Stimulated activated CD8-positive, alpha-beta memory T cell treated with anti-CD3 and anti-CD28 coated beads, Interleukin-2, amount 100 ng/mL, for 1 hour (primary cell): ENCODE results near the gene NACAD.

Experiments used
- DNase-seq, 2 donors: peaks; one replicate each; pipeline ENCODE4 v3.0.0-alpha.2; 2020; ENCODE audit warnings: low read depth in 2 of 2

The NACAD gene, protein sequence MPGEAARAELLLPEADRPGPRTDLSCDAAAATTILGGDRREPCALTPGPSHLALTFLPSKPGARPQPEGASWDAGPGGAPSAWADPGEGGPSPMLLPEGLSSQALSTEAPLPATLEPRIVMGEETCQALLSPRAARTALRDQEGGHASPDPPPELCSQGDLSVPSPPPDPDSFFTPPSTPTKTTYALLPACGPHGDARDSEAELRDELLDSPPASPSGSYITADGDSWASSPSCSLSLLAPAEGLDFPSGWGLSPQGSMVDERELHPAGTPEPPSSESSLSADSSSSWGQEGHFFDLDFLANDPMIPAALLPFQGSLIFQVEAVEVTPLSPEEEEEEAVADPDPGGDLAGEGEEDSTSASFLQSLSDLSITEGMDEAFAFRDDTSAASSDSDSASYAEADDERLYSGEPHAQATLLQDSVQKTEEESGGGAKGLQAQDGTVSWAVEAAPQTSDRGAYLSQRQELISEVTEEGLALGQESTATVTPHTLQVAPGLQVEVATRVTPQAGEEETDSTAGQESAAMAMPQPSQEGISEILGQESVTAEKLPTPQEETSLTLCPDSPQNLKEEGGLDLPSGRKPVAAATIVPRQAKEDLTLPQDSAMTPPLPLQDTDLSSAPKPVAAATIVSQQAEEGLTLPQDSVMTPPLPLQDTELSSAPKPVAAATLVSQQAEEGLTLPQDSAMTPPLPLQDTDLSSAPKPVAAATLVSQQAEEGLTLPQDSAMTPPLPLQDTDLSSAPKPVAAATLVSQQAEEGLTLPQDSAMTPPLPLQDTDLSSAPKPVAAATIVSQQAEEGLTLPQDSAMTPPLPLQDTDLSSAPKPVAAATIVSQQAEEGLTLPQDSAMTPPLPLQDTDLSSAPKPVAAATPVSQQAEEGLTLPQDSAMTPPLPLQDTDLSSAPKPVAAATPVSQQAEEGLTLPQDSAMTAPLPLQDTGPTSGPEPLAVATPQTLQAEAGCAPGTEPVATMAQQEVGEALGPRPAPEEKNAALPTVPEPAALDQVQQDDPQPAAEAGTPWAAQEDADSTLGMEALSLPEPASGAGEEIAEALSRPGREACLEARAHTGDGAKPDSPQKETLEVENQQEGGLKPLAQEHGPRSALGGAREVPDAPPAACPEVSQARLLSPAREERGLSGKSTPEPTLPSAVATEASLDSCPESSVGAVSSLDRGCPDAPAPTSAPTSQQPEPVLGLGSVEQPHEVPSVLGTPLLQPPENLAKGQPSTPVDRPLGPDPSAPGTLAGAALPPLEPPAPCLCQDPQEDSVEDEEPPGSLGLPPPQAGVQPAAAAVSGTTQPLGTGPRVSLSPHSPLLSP (N-terminal part only)

DNA sequence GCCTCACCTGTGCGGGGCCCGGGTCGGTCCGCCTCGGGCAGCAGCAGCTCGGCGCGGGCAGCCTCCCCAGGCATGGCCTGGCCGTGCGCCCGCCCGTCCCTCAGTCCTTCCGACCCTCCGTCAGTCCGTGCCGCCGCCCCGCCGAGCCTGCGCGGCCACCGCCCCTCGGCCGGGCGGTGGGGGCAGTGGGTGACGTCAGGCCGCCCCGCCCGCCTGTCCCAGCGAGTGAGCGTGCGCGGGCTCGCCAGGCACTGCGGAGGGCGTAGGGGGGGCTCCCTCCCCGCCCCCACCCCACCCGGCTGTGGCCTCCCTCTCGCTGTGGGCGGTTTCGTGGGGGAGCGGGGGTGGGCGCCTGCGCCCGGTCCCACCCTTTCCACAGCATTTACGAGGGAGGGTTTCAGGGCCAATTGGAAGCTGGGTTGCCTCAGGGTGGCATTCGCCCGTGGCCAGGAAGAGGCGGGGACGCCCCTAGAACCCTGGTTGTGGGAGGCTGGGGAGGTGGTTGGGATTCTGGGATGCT, at the start of gene NACAD:
Gene NACAD, minus strand, starts transcription at position 149 of the 520 bp plus-strand sequence. Its CDS starts 75 bp downstream, at position 74.
- DNase-seq = peak in 1 of 2 donors; percentile 14

DNA sequence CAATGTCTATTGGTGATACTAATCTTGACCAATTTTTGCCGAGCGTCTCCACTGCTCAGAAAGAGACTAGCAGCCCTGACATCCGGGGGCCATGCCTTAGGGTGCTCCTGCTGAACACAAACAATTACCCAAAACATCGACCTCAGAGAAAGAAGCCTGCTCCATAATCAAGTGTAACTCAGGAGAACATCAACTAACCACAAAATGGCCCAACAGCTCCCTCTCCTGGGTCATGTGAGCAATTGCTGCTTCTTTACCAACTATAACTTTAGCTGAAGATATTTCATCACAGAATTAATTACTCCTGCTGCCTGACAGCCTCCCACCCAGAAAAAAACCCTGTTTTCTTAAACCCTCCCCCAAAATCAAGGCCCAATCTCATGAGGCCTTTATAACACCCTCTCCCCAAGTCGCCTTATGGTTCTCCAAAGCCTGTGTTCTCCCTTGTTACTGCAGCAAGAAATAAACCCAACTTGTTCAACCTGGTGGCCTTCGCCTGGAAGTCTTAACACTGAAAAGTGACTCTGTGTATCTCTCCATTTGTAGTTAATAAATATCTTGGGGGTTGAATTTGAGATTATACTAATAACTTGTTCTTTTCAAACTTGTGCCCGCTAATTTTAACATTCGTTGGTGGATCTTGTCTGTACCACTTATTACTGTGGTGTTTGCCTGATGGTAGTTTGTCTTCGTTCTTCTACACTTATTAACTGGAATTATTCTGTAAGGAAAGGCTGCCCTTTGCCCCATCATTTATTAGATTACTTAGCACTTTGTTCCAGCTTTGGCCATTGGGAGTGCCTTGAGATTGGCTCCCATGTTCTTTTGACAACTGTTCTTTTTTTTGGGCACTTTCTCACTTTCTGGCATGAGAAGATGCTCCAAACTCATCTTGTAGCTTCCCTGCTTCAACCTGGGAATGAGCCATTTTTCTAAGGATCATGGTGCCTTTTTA, 47.6 kb upstream of the NACAD start:
- peak; percentile 34 to 40 for DNase-seq

DNA sequence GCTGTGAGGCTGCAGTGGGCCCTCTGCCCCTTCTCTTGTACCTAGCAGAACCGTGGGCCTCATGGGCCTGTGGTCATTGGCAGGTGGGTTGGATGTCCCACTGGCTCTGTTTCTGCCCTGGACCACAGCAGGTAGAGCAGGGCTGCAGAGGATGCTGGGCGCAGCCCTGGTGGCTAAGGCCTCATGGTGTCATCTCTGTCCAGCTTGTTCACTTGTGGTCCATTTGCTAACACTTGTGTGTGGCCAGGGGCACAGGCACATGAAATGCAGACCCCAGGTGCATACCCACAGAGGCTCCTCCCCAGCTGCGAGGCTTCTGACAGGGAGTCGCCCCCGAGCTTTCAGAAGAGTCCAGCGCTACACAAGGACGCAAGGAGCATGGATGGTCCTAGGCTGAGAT, 45.1 kb upstream of the NACAD start:
- DNase-seq = no peak

DNA sequence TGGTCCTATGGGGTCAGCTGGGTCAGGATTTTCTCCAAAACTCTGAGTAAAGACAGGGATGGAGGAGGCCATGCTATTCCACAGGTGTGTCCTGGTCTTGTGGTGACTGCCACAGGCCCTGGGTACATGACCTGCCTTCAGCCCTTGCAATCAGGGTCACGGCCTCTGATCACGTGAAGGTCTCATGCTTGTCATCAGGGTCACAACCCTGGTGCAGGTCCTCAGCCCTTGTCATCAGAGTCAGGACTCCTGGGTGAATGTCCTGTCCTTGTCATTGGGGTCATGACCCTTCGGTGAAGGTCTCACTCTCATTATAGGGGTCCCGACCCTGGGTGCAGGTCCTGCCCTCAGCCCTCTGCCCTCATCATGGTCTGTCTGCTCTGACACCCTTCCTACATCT, 44.6 kb upstream of the NACAD start:
- no peak for DNase-seq

DNA sequence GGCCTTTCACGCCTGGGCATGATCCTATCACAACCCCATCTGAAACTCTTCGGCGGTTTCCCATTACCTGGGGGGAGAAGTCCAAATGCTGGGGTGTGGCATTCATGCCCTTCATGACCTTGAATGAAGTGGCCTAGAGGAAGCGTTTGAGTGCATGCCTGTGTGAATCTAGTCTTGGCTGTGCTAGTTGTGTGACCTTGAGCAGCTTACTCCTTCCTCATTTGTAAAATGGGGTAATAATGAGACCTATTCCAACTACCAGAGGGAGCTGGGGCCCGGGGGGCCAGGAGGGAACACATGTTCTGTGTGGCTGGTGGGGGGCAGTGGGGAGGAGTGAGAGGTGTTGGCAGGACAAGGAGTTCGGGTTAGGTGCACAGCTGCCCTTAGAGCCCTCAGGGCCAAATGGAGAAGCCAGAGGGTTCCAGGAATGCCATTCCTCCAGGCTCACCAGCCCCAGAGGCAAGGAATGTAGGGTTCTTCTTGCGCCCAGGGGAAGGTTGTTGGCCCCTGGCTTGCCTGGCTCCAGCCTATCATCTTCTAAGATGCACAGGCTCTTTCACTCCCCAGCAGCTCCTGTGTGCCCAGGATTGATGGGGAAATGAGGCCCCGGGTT, 44.0 kb upstream of the NACAD start:
- no peak for DNase-seq

DNA sequence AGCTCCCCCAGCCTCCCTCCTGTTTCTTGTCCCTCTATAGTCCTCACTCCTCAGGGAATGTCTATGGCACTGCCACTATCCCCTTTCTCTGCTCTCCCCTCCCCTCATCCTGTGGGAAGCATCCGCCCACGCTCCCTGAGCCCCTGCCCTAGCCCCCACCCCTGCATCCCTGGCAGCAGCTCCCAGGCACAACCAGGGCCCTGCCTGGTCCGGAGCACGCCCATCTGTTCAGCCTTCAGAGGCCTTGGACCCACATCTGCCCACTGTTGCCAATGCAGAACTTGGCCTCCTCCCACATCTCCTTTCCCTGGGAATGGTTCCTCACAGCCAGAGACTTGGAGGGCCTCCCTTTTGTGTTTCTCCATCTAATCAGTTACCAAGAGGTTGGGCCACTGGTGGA, 43.1 kb upstream of the NACAD start:
- DNase-seq = no peak

DNA sequence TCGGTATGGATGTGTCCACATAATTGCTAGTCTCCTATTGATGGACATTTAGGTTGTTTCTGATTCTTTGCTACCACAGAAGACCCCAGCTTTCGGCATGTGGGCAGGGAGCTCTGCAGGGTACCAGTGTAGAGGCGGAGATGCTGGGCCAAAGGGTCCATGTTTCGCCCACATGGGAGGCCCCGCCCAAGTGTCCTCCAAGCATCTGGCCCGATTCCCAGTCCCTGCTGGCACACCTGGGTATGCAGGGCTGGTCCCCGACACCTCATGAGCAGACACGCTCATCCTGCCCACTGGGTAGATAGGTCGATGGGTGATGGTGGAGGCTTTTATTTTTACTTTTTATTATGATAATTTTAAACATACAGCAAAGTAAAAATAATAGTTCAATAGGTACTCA, 42.1 kb upstream of the NACAD start:
- no peak for DNase-seq

DNA sequence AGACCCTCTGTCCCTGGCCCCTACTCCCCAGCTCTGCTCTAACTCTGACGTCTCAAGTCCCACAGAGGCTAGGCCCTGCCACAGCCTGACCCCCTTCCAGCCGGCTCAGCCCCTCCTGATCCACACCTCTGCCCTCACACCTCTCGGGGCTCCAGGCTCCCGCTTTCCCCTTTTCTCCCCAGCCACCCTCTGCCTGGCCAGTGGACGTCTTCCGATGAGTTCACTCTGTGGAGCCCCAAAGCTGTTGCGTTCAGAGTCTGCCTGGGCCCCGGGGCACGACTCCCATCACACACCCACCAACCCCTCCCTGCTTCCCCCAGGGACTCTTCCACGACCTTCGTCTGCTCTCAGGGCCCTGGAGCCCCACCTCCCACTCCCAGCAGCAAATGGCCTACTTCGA, 41.1 kb upstream of the NACAD start:
- DNase-seq = no peak

DNA sequence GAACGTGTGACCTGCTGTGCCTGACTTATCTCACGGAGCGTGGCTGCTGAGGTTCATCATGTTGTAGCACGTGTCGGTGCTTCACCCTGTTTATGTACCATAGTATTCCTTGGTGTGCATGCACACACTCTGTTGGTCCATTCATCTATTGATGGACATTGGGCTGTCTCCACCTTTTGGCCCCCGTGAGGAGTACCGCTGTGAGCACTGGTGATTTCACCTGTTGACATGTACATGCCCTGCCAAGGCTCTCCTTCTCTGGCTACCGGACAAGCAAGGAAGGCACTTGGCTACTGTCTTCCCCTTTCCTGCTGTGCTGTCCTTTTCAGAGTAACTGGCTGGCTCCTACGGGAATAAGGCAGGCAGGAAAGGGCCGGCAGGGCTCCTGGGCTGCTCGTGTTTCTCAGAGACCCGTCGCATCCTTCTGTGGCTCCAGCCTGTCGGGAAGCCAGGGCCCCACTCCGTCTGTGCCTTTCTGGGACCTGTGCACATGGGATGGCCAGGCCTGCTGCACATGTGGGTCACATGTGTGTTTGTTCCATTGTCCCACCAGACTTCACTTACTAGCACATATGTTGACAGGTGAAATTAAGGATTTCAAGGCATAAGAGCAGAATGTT, 40.5 kb upstream of the NACAD start:
- no peak for DNase-seq

DNA sequence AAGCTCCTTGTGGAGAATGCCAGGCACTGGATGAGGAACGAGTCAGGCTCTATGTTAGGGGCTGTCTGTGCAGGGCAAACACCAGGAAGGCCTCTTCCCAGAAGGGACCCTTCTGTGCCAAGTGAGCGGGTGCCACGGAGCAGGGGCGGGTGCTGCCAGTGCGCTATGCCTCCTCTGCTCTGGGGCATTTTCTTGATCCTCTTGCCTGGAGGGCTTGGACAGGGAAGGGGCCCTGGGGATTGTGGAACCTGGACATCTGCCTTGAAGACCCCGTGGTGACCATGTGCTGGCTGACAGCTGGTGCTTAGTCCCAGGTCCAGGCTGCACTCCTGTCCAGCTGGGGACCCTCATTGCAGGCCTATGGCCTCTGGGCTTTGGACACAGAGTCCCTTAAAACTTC, 38.2 kb upstream of the NACAD start:
- no peak for DNase-seq

DNA sequence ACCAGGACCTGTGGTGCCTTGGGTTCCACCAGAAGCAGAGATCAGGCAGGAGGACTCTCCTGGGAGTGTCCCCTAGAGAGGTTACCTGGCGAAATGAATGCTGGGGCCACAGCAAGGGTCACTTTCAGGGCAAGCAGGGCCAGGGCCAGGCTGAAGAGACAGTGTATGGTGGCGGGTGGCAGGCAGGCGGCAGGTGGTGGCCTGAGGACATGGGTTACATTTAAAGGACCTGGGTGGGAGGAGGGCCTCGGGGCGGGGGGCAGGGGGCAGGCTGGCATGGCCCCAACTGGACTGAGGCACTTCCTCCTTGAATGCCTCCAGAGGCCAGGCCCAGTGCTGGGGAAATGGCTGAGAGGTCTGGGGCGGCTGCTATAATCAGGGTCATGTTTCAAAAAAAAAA, 37.4 kb upstream of the NACAD start:
- no peak for DNase-seq

DNA sequence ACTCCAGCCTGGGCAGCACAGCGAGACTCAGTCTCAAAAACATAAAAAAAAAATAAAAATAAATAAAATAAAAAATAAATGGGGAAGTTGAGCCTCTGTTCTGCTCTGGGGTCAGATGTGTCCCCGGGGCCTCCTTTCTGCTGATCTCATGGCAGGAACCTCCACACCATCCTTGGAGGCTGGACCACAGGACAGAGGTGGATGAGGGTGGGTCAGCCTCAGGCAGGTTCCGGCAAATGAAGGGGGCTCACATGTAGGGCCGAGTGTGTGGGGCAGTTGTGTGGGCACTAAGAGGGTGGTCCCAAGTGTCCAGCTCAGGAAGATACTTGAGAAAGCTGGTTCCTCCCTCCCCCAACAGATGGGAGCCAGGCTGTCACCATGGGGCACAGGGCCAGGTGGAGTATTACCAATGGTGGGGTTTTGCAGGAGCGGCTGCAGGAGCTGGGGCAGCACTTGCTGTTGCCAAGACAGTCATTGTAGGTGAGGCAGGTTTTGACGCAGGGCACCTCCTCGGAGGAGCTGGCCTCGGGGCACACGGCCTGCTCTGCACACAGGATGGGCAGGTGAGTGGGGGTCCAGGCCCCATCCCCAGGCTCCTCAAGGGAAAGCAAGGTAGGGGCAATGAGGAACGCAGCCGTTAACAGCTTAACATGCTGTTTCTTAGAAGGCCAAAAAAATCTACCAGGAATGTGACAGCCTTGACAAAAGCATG, 36.6 kb upstream of the NACAD start:
- no peak for DNase-seq

DNA sequence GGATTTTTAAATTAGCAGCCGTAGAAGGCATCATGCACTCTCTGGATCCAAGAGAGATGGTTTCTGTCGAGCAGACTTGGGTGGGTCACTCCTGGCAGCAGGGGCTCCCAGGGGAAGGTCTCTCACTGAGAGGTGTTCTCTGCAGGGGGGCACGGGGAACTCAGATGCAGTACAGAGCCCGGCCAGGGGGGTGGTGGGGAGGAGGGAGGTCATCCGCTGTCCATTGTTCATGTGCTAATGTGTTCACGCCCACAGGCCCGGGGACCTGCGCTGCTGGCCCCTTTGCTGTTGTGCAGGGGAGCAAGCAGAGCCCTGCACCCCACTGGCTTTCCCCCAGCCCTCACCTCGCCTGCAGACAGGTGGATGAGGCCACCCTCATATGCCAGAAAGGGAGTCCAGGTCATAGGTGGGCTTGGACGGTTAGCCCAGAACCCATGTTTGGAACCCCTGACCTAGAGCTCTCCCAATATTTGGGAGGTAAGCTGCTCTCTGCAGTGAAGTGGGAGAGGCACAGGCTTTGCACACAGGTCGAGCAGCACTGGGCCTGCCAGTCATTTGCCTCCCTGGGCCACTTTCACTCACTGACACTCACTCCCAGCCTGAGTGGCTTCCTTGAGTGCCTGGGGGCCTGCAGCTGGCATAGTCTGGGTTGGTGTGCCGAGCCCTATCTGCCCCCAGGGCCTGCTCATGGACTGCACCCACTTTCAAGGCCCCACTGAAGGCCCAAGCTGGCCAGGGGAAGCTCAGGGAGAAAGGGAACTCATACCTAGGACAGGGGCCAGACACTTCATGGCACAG, 35.3 kb upstream of the NACAD start:
- DNase-seq = no peak

DNA sequence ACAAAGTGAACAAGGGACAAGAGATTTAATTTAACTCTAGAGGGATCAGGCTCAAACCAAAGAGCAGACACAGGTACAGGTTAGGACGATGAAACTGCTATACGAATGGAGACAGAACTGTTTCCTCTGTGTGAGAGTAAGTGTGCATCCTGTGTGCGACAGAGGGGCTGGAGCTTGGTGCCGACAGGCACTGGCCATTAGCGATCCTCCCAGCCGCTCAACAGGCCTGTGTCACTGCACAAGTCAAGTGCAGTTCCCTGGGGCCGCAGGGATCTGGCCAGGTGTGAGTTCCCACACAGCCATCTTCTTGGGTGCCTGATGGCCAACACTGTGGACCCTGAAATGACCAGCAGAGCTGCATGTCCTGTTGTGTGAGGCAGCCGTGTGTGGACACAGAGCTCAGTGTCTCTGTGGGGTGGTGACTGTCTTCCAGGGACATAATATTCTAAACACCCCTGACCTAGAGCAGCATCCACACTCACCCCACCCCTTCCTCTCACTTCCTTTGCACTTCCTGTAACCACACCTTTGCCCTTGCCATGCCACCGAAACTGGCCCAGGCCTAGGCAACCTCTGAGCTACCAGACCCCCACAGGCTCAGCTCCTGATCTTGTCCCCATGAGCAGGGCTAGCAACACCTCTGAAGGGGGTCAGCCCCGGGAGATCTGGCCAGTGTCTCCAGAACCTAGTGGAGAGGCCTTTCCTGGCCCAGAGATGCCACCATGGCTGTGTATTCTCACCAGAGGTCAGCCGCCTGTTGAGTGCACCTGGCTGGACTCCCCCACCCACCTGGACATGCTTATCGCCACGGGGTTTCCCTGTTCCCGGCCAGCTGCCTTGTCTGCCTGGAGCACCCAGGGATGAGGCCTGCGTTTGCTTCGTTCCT, 34.4 kb upstream of the NACAD start:
- no peak for DNase-seq

DNA sequence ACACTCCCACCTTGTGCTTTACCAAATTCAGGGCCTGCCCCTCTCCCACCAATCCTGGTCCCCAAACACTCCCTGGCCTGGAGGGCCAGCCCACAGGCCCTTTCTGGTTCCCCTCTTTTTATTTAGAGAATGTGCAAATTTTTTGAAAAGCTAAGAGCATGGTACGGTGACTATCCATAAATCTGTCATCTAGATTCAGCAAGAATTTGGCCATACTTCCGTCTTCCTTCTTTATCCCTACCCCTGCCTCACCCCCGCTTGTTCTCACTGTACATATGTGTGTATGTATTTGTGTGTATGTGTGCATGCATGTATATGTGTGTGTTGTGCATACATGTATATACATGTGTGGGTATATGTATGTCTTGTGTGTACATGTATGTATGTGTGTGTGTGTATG, 30.8 kb upstream of the NACAD start:
- DNase-seq = no peak

DNA sequence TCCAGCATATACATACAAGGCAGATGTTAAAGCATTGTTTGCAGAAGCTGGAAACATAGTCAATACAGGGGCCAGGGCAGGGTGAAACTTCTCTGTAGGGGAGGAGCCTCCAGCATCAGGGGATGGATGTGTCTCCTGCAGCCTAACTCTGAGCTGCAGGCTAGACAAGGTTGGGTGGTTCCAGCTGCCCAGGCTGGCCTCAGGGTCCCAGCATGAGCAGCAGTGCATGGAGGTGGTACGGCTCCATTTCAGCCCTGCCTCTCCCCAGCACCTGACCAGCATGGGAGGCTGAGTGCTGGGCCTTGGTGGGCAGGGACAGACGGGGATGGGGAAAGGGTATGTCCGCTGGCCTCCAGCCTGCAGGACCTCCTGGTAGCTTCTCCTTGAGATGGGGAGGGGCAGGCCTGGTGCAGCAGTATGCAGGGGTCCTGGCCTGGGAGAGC, 30.1 kb upstream of the NACAD start:
- DNase-seq = no peak

DNA sequence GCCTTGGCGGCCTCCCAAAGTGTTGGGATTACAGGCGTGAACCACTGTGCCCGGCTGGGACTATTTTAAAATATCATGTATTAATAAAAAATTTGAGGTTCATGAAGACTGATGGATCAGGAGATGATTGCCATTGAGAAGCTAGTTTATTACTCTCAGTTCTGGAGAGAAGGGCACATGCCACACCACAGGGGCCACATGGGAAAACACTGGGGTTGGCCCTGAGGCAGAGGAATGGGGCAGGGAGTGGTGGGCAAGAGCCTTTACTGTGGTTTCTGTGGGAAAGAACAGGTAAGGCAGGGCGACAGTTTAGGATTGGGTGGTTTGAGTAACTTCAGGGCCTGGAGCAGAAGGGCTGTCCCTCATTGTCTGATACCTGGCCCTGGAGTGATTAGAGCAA, 29.5 kb upstream of the NACAD start:
- DNase-seq = no peak
